IMR-90 (cell line): ENCODE data around the gene SS18L1. TPM values are rescaled to one million over a fixed set of nuclear protein-coding genes. Genes with fewer than 3 reads are reported as not detected.

Experiments used
- ATAC-seq: fragments of 200-7000 bp; cut with Tn5 transposase; 2 replicates; pipeline ENCODE4 v1.9.1; 2020; ENCODE audit warnings: low read depth, mild to moderate bottlenecking, moderate library complexity
- BruUV-seq: library from RNA; stranded (reverse); fragments of 400-500 nt; replicated peaks from 2 replicates; lab custom pipeline; 2021; lab: Mats Ljungman, UMichigan
- CTCF ChIA-PET: fragments of 300-600 bp; formaldehyde crosslinking; extraction: SDS; loops from one replicate; lab custom pipeline; 2021; ENCODE audit warnings: antibody characterized with exemption; lab: Yijun Ruan, JAX
- POLR2A ChIA-PET: fragments of 300-600 bp; sonication (Branson Sonifier 250); formaldehyde crosslinking; loops from one replicate; lab custom pipeline; 2022; ENCODE audit warnings: antibody characterized with exemption; ENCODE audit not compliant: unreplicated experiment; lab: Charles Lee
- DNase-seq: peaks from one replicate; pipeline ENCODE4 v3.0.0; 2013
- H2AFZ ChIP-seq: replicated peaks from 2 replicates; pipeline ENCODE3; 2013; ENCODE audit warnings: low read length, mild to moderate bottlenecking; ENCODE audit not compliant: poor library complexity
- H2AK5ac ChIP-seq: 2 replicates; pipeline ENCODE4 v1.6.1; 2013; ENCODE audit warnings: low read depth, low read length, inconsistent platforms
- H2AK9ac ChIP-seq: replicated peaks from 2 replicates; pipeline ENCODE3; 2013; ENCODE audit warnings: mild to moderate bottlenecking, low read depth, low read length, moderate library complexity; ENCODE audit not compliant: poor library complexity
- H2BK120ac ChIP-seq: 2 replicates; pipeline ENCODE4 v1.6.1; 2013; ENCODE audit warnings: low read depth, low read length, inconsistent platforms
- H2BK15ac ChIP-seq: 3 replicates; pipeline ENCODE4 v1.6.1; 2013; ENCODE audit warnings: low read depth, low read length, inconsistent platforms
- H2BK20ac ChIP-seq: 2 replicates; pipeline ENCODE4 v1.6.1; 2013; ENCODE audit warnings: low read depth, mild to moderate bottlenecking, inconsistent platforms, low read length, moderate library complexity
- H2BK5ac ChIP-seq: 2 replicates; pipeline ENCODE4 v1.6.1; 2013; ENCODE audit warnings: mild to moderate bottlenecking, low read depth, low read length, inconsistent platforms; ENCODE audit not compliant: poor library complexity, severe bottlenecking
- H3K14ac ChIP-seq: replicated peaks from 2 replicates; pipeline ENCODE4 v1.6.1; 2013; ENCODE audit warnings: low read depth, low read length, inconsistent platforms
- H3K18ac ChIP-seq: 2 replicates; pipeline ENCODE4 v1.6.1; 2013; ENCODE audit warnings: low read depth, low read length, control low read depth
- H3K23ac ChIP-seq: 2 replicates; pipeline ENCODE4 v1.6.1; 2013; ENCODE audit warnings: low read depth, low read length, inconsistent platforms
- H3K27ac ChIP-seq: 2 replicates; pipeline ENCODE4 v1.5.1; 2013; ENCODE audit warnings: mild to moderate bottlenecking, control low read depth, low read length; ENCODE audit not compliant: insufficient read depth
- H3K27me3 ChIP-seq: 2 replicates; pipeline ENCODE4 v1.6.1; 2013; ENCODE audit warnings: low read length; ENCODE audit not compliant: control insufficient read depth, insufficient read depth
- H3K36me3 ChIP-seq: 2 replicates; pipeline ENCODE4 v1.6.1; 2013; ENCODE audit warnings: low read length, mixed read lengths; ENCODE audit not compliant: control insufficient read depth, insufficient read depth
- H3K4ac ChIP-seq: 2 replicates; pipeline ENCODE4 v1.6.1; 2013; ENCODE audit warnings: low read depth, low read length, inconsistent platforms
- H3K4me1 ChIP-seq: 2 replicates; pipeline ENCODE4 v1.6.1; 2013; ENCODE audit warnings: low read length, mixed read lengths; ENCODE audit not compliant: control insufficient read depth, insufficient read depth
- H3K4me2 ChIP-seq: 2 replicates; pipeline ENCODE4 v1.6.1; 2013; ENCODE audit warnings: low read depth, mild to moderate bottlenecking, control low read depth, low read length, moderate library complexity
- H3K4me3 ChIP-seq: 2 replicates; pipeline ENCODE4 v1.5.1; 2013; ENCODE audit warnings: low read depth, mild to moderate bottlenecking, control low read depth, low read length, moderate library complexity; ENCODE audit not compliant: insufficient read depth
- H3K56ac ChIP-seq: 2 replicates; pipeline ENCODE4 v1.6.1; 2013; ENCODE audit warnings: low read length, inconsistent platforms; ENCODE audit not compliant: insufficient read depth; ENCODE audit errors: extremely low read depth
- H3K79me1 ChIP-seq, 2 experiments: 2 replicates each; pipeline ENCODE4 v1.6.1; 2013; ENCODE audit warnings: low read length in 2 of 2, inconsistent platforms in 1 of 2, low read depth in 1 of 2
- H3K9ac ChIP-seq: 2 replicates; pipeline ENCODE4 v1.6.1; 2013; ENCODE audit warnings: low read depth, low read length, control low read depth
- H3K9me1 ChIP-seq: 2 replicates; pipeline ENCODE4 v1.6.1; 2013; ENCODE audit warnings: low read length, inconsistent platforms; ENCODE audit not compliant: insufficient read depth
- H3K9me3 ChIP-seq: 2 replicates; pipeline ENCODE4 v1.6.1; 2013; ENCODE audit warnings: low read length; ENCODE audit not compliant: control insufficient read depth, insufficient read depth
- H4K20me1 ChIP-seq: 2 replicates; pipeline ENCODE4 v1.6.1; 2013; ENCODE audit warnings: low read length, inconsistent platforms; ENCODE audit not compliant: insufficient read depth
- H4K5ac ChIP-seq: 2 replicates; pipeline ENCODE4 v1.6.1; 2013; ENCODE audit warnings: mild to moderate bottlenecking, low read depth, low read length, control low read depth
- H4K8ac ChIP-seq, 2 experiments: 2 replicates each; pipeline ENCODE4 v1.6.1; 2013; ENCODE audit warnings: low read depth in 2 of 2, low read length in 2 of 2, control low read depth in 1 of 2, inconsistent platforms in 1 of 2
- H4K91ac ChIP-seq: 2 replicates; pipeline ENCODE4 v1.6.1; 2013; ENCODE audit warnings: low read depth, low read length, inconsistent platforms; ENCODE audit not compliant: insufficient read depth
- BHLHE40 ChIP-seq: fragments of 150-350 bp; IDR thresholded peaks from 2 replicates; pipeline ENCODE4 v1.6.1; 2016; ENCODE audit warnings: mild to moderate bottlenecking, low read depth, low read length
- CEBPB ChIP-seq: IDR thresholded peaks from 2 replicates; pipeline ENCODE4 v1.6.1; 2012; ENCODE audit warnings: low read depth, low read length, improper control_type of control experiment
- CHD1 ChIP-seq: IDR thresholded peaks from 2 replicates; pipeline ENCODE4 v1.6.1; 2012; ENCODE audit warnings: low read depth, low read length, improper control_type of control experiment
- FOS ChIP-seq: fragments of 150-350 bp; IDR thresholded peaks from 2 replicates; pipeline ENCODE4 v1.6.1; 2016; ENCODE audit warnings: low read depth, low read length
- MAFK ChIP-seq: IDR thresholded peaks from 2 replicates; pipeline ENCODE4 v1.6.1; 2012; ENCODE audit warnings: low read depth, low read length, improper control_type of control experiment
- MAZ ChIP-seq: IDR thresholded peaks from 2 replicates; pipeline ENCODE4 v1.6.1; 2012; ENCODE audit warnings: low read depth, mild to moderate bottlenecking, low read length, improper control_type of control experiment, moderate library complexity, borderline replicate concordance
- MXI1 ChIP-seq: IDR thresholded peaks from 2 replicates; pipeline ENCODE4 v1.6.1; 2012; ENCODE audit warnings: low read depth, mild to moderate bottlenecking, low read length, moderate library complexity, borderline replicate concordance
- NFE2L2 ChIP-seq: fragments of 150-350 bp; IDR thresholded peaks from 2 replicates; pipeline ENCODE4 v1.6.1; 2016; ENCODE audit warnings: low read depth, mild to moderate bottlenecking, low read length
- POLR2A ChIP-seq: IDR thresholded peaks from 2 replicates; pipeline ENCODE4 v1.6.1; 2012; ENCODE audit warnings: mild to moderate bottlenecking, low read depth, low read length
- RAD21 ChIP-seq: IDR thresholded peaks from 2 replicates; pipeline ENCODE4 v1.6.1; 2012; ENCODE audit warnings: low read length, improper control_type of control experiment
- RCOR1 ChIP-seq: IDR thresholded peaks from 2 replicates; pipeline ENCODE4 v1.6.1; 2012; ENCODE audit warnings: mild to moderate bottlenecking, low read length, improper control_type of control experiment; ENCODE audit not compliant: insufficient replicate concordance
- RFX5 ChIP-seq: IDR thresholded peaks from 2 replicates; pipeline ENCODE4 v1.8.0; 2012; ENCODE audit warnings: low read depth, mild to moderate bottlenecking, low read length, moderate library complexity
- SMC3 ChIP-seq: fragments of 150-350 bp; IDR thresholded peaks from 2 replicates; pipeline ENCODE4 v1.6.1; 2016; ENCODE audit warnings: low read depth, mild to moderate bottlenecking, antibody characterized with exemption, low read length, moderate library complexity
- WGBS, 2 experiments: methylation state at CpG; one replicate each; pipeline versions ENCODE4 v1.1.5 to v1.1.7; 2013; ENCODE audit warnings: missing lambda C conversion rate in 2 of 2; ENCODE audit not compliant: insufficient read length in 1 of 2; ENCODE audit errors: extremely low coverage in 2 of 2; 5-methylcytosine and 5-hydroxymethylcytosine counted together
- dilution Hi-C: fragments of 300-500 bp; cut with HindIII; formaldehyde crosslinking; loops from one replicate; pipeline ENCODE4 v1.14.3; 2018; ENCODE audit warnings: low sequenced_read_pairs; ENCODE audit not compliant: unreplicated experiment
- in situ Hi-C: fragments of 300-500 bp; cut with MboI; formaldehyde crosslinking; loops from 3 replicates; pipeline ENCODE4 v1.14.3; 2019; ENCODE audit warnings: low sequenced_read_pairs, inconsistent platforms, mixed read lengths
- intact Hi-C: fragments of 100-400 bp; cut with micrococcal nuclease; formaldehyde crosslinking; loops from 2 replicates; pipeline ENCODE4 v1.10.0; 2022
- polyA plus RNA-seq, 3 experiments: library from polyadenylated mRNA; depleted of rRNA; stranded (reverse); fragments of >200 nt; gene quantifications; 2 replicates each; pipeline ENCODE4 v1.2.3, GENCODE V29; 2012; ENCODE audit warnings: low replicate concordance in 1 of 3
- total RNA-seq: library from RNA; depleted of rRNA; stranded (reverse); fragments of >200 nt; gene quantifications from 2 replicates; pipeline ENCODE4 v1.2.3, GENCODE V29; 2012
- TF ChIP-seq, protein P1 (sequence below): fragments of 150-350 bp; IDR thresholded peaks from 2 replicates; pipeline ENCODE4 v1.6.1; 2017; ENCODE audit warnings: mild to moderate bottlenecking, antibody characterized with exemption, low read length, low read depth
- TF ChIP-seq, protein P2 (sequence below): fragments of 150-350 bp; IDR thresholded peaks from 2 replicates; pipeline ENCODE4 v1.6.1; 2016; ENCODE audit warnings: low read depth, mild to moderate bottlenecking, low read length, moderate library complexity, borderline replicate concordance
- TF ChIP-seq, protein P3 (sequence below): conservative IDR thresholded peaks from 2 replicates; pipeline ENCODE4 v1.5.1; 2012; ENCODE audit warnings: mild to moderate bottlenecking, low read depth, low read length, improper control_type of control experiment

The SS18L1 gene
- total and polyA plus RNA-seq, 2 of the 4 experiments (the other 2 are of a cell fraction), result 8.1 to 12.2 TPM

- Histone ChIP-seq H3K27me3 (peaks cover 30% of the 10 kb centered on the region), H3K4ac (no peak overlapping the region), H3K36me3 (no peaks in the 10 kb centered on the region), H3K79me1 (no peaks in the 10 kb centered on the region; a peak in 1 of 4 replicates), H3K4me3 (no peak overlapping the region), H3K23ac (no peak overlapping the region), H3K9me1 (no peaks in the 10 kb centered on the region), H4K8ac (no peak overlapping the region), H4K20me1 (peaks cover 4% of the 10 kb centered on the region), H3K4me1 (no peaks in the 10 kb centered on the region), H2AK5ac (no peak overlapping the region), H3K4me2 (no peak overlapping the region), H2BK20ac (no peak overlapping the region), H4K5ac (no peak overlapping the region), H3K9ac (no peak overlapping the region), H2BK120ac (no peak overlapping the region), H3K56ac (no peak overlapping the region), H2BK15ac (no peak overlapping the region), H3K18ac (no peak overlapping the region), H2BK5ac (no peak overlapping the region), H3K9me3 (no peaks in the 10 kb centered on the region), H2AK9ac (no peak overlapping the region), H4K91ac (no peak overlapping the region), H2AFZ (no peak overlapping the region), H3K27ac (no peak overlapping the region), H3K14ac (no peak overlapping the region)
- CTCF ChIA-PET, result no interaction called here
- no TSS peak for BruUV-seq
- dilution Hi-C loops (no loop called here), in situ Hi-C loops (no loop called here), intact Hi-C loops (no loop called here)
- 62% methylated on average over 18 of the region's 21 CpGs; no CpG with 5 or more reads in 1 of the 2 experiments for WGBS, 2 experiments
- TF ChIP-seq NFE2L2 (no peak), MAZ (no peak), RAD21 (no peak), CEBPB (no peak), CHD1 (no peak), MAFK (no peak), FOS (no peak), MXI1 (no peak), RFX5 (no peak), SMC3 (no peak), BHLHE40 (no peak), POLR2A (no peak), RCOR1 (no peak)
- TF ChIP-seq, protein P1, sequence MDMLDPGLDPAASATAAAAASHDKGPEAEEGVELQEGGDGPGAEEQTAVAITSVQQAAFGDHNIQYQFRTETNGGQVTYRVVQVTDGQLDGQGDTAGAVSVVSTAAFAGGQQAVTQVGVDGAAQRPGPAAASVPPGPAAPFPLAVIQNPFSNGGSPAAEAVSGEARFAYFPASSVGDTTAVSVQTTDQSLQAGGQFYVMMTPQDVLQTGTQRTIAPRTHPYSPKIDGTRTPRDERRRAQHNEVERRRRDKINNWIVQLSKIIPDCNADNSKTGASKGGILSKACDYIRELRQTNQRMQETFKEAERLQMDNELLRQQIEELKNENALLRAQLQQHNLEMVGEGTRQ, result no peak
- TF ChIP-seq, protein P2, sequence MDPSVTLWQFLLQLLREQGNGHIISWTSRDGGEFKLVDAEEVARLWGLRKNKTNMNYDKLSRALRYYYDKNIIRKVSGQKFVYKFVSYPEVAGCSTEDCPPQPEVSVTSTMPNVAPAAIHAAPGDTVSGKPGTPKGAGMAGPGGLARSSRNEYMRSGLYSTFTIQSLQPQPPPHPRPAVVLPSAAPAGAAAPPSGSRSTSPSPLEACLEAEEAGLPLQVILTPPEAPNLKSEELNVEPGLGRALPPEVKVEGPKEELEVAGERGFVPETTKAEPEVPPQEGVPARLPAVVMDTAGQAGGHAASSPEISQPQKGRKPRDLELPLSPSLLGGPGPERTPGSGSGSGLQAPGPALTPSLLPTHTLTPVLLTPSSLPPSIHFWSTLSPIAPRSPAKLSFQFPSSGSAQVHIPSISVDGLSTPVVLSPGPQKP, result no peak
- TF ChIP-seq, protein P3, sequence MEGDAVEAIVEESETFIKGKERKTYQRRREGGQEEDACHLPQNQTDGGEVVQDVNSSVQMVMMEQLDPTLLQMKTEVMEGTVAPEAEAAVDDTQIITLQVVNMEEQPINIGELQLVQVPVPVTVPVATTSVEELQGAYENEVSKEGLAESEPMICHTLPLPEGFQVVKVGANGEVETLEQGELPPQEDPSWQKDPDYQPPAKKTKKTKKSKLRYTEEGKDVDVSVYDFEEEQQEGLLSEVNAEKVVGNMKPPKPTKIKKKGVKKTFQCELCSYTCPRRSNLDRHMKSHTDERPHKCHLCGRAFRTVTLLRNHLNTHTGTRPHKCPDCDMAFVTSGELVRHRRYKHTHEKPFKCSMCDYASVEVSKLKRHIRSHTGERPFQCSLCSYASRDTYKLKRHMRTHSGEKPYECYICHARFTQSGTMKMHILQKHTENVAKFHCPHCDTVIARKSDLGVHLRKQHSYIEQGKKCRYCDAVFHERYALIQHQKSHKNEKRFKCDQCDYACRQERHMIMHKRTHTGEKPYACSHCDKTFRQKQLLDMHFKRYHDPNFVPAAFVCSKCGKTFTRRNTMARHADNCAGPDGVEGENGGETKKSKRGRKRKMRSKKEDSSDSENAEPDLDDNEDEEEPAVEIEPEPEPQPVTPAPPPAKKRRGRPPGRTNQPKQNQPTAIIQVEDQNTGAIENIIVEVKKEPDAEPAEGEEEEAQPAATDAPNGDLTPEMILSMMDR, result no peak
- ATAC-seq (no peak), DNase-seq (no peak)
- POLR2A ChIA-PET, result no interaction called here
Measured at GRCh38 chr20:62210496-62210855, 66.9 kb downstream of the SS18L1 start.
